ENCODE measurements around the gene GPR37.

GRCh38 chr7:124776153-124776552 is 10.6 kb upstream of the GPR37 start:
- TF ChIP-seq, protein P1, sequence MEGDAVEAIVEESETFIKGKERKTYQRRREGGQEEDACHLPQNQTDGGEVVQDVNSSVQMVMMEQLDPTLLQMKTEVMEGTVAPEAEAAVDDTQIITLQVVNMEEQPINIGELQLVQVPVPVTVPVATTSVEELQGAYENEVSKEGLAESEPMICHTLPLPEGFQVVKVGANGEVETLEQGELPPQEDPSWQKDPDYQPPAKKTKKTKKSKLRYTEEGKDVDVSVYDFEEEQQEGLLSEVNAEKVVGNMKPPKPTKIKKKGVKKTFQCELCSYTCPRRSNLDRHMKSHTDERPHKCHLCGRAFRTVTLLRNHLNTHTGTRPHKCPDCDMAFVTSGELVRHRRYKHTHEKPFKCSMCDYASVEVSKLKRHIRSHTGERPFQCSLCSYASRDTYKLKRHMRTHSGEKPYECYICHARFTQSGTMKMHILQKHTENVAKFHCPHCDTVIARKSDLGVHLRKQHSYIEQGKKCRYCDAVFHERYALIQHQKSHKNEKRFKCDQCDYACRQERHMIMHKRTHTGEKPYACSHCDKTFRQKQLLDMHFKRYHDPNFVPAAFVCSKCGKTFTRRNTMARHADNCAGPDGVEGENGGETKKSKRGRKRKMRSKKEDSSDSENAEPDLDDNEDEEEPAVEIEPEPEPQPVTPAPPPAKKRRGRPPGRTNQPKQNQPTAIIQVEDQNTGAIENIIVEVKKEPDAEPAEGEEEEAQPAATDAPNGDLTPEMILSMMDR (IDR thresholded peaks at IDR 0.05) = no peak
- TF ChIP-seq POLR2A (IDR thresholded peaks at IDR 0.05) = no peak
